HEK293 (cell line): ENCODE data around the gene FKBP14.

ENCODE experiments used
- CTCF ChIA-PET: fragments of 350-600 bp; formaldehyde crosslinking; extraction: SDS; loops from one replicate; lab custom pipeline; 2021; ENCODE audit warnings: antibody characterized with exemption; lab: Yijun Ruan, JAX
- POLR2A ChIA-PET: fragments of 300-600 bp; formaldehyde crosslinking; extraction: SDS; loops from one replicate; lab custom pipeline; 2020; ENCODE audit warnings: antibody characterized with exemption, inconsistent platforms; lab: Yijun Ruan, JAX
- H3K27ac ChIP-seq: fragments of 200-500 bp; sonication (Bioruptor generic); 2 replicates; pipeline ENCODE4 v1.5.1; 2014; ENCODE audit warnings: low read depth, low read length, control low read depth, inconsistent platforms; ENCODE audit errors: extremely low read depth
- H3K36me3 ChIP-seq, 2 experiments: fragments of 200-500 bp in 1 of 2; sonication (Bioruptor generic) in 1 of 2; 1 replicate in 1 of 2; 2 replicates in 1 of 2; pipeline ENCODE4 v1.5.1; 2014 to 2017; ENCODE audit warnings: inconsistent platforms in 2 of 2, low read length in 2 of 2; ENCODE audit not compliant: control insufficient read depth in 2 of 2, insufficient read depth in 1 of 2
- H3K4me1 ChIP-seq: fragments of 200-500 bp; sonication (Bioruptor generic); 2 replicates; pipeline ENCODE4 v1.5.1; 2014; ENCODE audit warnings: mild to moderate bottlenecking, low read length, inconsistent platforms; ENCODE audit not compliant: control insufficient read depth, insufficient read depth
- H3K4me3 ChIP-seq: 2 replicates; pipeline ENCODE4 v1.5.1; 2011; ENCODE audit warnings: low read depth, mild to moderate bottlenecking, control low read depth, low read length, moderate library complexity
- H3K9me3 ChIP-seq: fragments of 200-500 bp; sonication (Bioruptor generic); 2 replicates; pipeline ENCODE4 v1.5.1; 2014; ENCODE audit warnings: low read depth, low read length, inconsistent platforms; ENCODE audit not compliant: control insufficient read depth, insufficient read depth
- ATF2 ChIP-seq: fragments of 450-650 bp; formaldehyde crosslinking; IDR thresholded peaks from 2 replicates; pipeline ENCODE4 v1.5.1; 2016; ENCODE audit warnings: missing biosample characterization, missing genetic modification characterization, low read depth
- EGR2 ChIP-seq: fragments of 450-650 bp; formaldehyde crosslinking; IDR thresholded peaks from 2 replicates; pipeline ENCODE4 v1.5.1; 2016; ENCODE audit warnings: low read depth, missing biosample characterization, missing genetic modification characterization
- HIC1 ChIP-seq: fragments of 450-650 bp; formaldehyde crosslinking; IDR thresholded peaks from 2 replicates; pipeline ENCODE4 v1.5.1; 2016; ENCODE audit warnings: missing biosample characterization, missing genetic modification characterization
- HOXA7 ChIP-seq: sonication (generic); formaldehyde crosslinking; IDR thresholded peaks from 2 replicates; pipeline ENCODE4 v1.8.1; 2022; ENCODE audit warnings: missing genetic modification reagents, borderline replicate concordance
- SALL2 ChIP-seq: fragments of 450-650 bp; formaldehyde crosslinking; IDR thresholded peaks from 2 replicates; pipeline ENCODE4 v1.5.0; 2017; ENCODE audit warnings: missing biosample characterization, mild to moderate bottlenecking, missing genetic modification characterization, borderline replicate concordance
- ZBTB1 ChIP-seq: fragments of 450-650 bp; formaldehyde crosslinking; IDR thresholded peaks from 2 replicates; pipeline ENCODE4 v1.5.1; 2016; ENCODE audit warnings: missing biosample characterization, missing genetic modification characterization
- ZNF112 ChIP-seq: fragments of 450-650 bp; formaldehyde crosslinking; IDR thresholded peaks from 2 replicates; pipeline ENCODE4 v1.5.0; 2017; ENCODE audit warnings: missing biosample characterization, missing genetic modification characterization
- ZNF148 ChIP-seq: fragments of 450-650 bp; formaldehyde crosslinking; IDR thresholded peaks from 2 replicates; pipeline ENCODE4 v1.5.0; 2017; ENCODE audit warnings: missing biosample characterization, missing genetic modification characterization, borderline replicate concordance
- ZNF155 ChIP-seq: fragments of 450-650 bp; formaldehyde crosslinking; IDR thresholded peaks from 2 replicates; pipeline ENCODE4 v1.5.1; 2016; ENCODE audit warnings: missing biosample characterization, missing genetic modification characterization
- ZNF18 ChIP-seq: fragments of 450-650 bp; formaldehyde crosslinking; IDR thresholded peaks from 2 replicates; pipeline ENCODE4 v1.5.1; 2016; ENCODE audit warnings: missing biosample characterization, missing genetic modification characterization
- ZNF280C ChIP-seq: fragments of 450-650 bp; formaldehyde crosslinking; IDR thresholded peaks from 2 replicates; pipeline ENCODE4 v1.5.1; 2016; ENCODE audit warnings: missing biosample characterization, missing genetic modification characterization
- ZNF280D ChIP-seq: fragments of 450-650 bp; formaldehyde crosslinking; IDR thresholded peaks from 2 replicates; pipeline ENCODE4 v1.5.1; 2016; ENCODE audit warnings: missing biosample characterization, missing genetic modification characterization
- ZNF48 ChIP-seq: fragments of 450-650 bp; formaldehyde crosslinking; IDR thresholded peaks from 2 replicates; pipeline ENCODE4 v1.5.1; 2016; ENCODE audit warnings: missing biosample characterization, missing genetic modification characterization
- ZNF521 ChIP-seq: fragments of 450-650 bp; formaldehyde crosslinking; IDR thresholded peaks from 2 replicates; pipeline ENCODE4 v1.5.1; 2017; ENCODE audit warnings: missing biosample characterization, mild to moderate bottlenecking, missing genetic modification characterization
- ZNF560 ChIP-seq: fragments of 450-650 bp; formaldehyde crosslinking; IDR thresholded peaks from 2 replicates; pipeline ENCODE4 v1.5.1; 2017; ENCODE audit warnings: missing biosample characterization, missing genetic modification characterization, borderline replicate concordance
- ZNF571 ChIP-seq: fragments of 450-650 bp; formaldehyde crosslinking; IDR thresholded peaks from 2 replicates; pipeline ENCODE4 v1.5.0; 2017; ENCODE audit warnings: missing biosample characterization, missing genetic modification characterization
- ZNF645 ChIP-seq: fragments of 450-650 bp; formaldehyde crosslinking; IDR thresholded peaks from 2 replicates; pipeline ENCODE4; 2016; ENCODE audit warnings: missing biosample characterization, missing genetic modification characterization
- ZNF664 ChIP-seq: fragments of 450-650 bp; formaldehyde crosslinking; IDR thresholded peaks from 2 replicates; pipeline ENCODE4 v1.5.1; 2016; ENCODE audit warnings: missing biosample characterization, missing genetic modification characterization

FKBP14 gene

GRCh38 chr7:30034501-30034900, 8.0 kb upstream of the FKBP14 start:
- no peak for TF ChIP-seq EGR2 (tag by site-specific recombination)
- TF ChIP-seq, all 188 proteins: peak for 0
- POLR2A ChIA-PET, result no interaction called here
- CTCF ChIA-PET, result interaction anchor here (0.6 kb wide), 1 partner anchor 54 kb away, joined by 3 read pairs; no protein-coding TSS in a partner anchor

GRCh38 chr7:30032310-30033125, 6.0 kb upstream of the FKBP14 start:
- no peaks in the 10 kb centered on the region; a peak in 1 of 3 replicates for H3K36me3 ChIP-seq
- ChIA-PET POLR2A (no interaction called here), CTCF (interaction anchor here (0.9 kb wide), 1 partner anchor 30 kb away, joined by 4 read pairs; no protein-coding TSS in a partner anchor)
- H3K27ac ChIP-seq, result no peak overlapping the region
- no peaks in the 10 kb centered on the region for H3K9me3 ChIP-seq
- TF ChIP-seq ZNF645 (no peak), ZNF571 (tag by site-specific recombination) (no peak), ZNF18 (tag by site-specific recombination) (no peak), HOXA7 (CRISPR knock-in tag) (no peak), ZNF664 (no peak), ZNF280C (tag by site-specific recombination) (no peak), ZBTB1 (tag by site-specific recombination) (no peak), ZNF155 (tag by site-specific recombination) (no peak), ZNF112 (tag by site-specific recombination) (no peak), HIC1 (tag by site-specific recombination) (no peak), ZNF521 (tag by site-specific recombination) (no peak), ZNF148 (tag by site-specific recombination) (no peak), ZNF280D (no peak), SALL2 (no peak), ZNF48 (tag by site-specific recombination) (no peak), ZNF560 (tag by site-specific recombination) (no peak), ATF2 (tag by site-specific recombination) (no peak)
- TF ChIP-seq, all 188 proteins: peak for 0
- Histone ChIP-seq H3K4me3 (no peak overlapping the region), H3K4me1 (peaks cover 9% of the 10 kb centered on the region)

More at GRCh38 chr7:30034501-30034900, 8.0 kb upstream of the FKBP14 start:
- H3K4me1 ChIP-seq, result peaks cover 9% of the 10 kb centered on the region
- H3K27ac ChIP-seq, result no peak overlapping the region
- H3K9me3 ChIP-seq, result no peaks in the 10 kb centered on the region
- no peak overlapping the region for H3K4me3 ChIP-seq
- no peaks in the 10 kb centered on the region; a peak in 1 of 3 replicates for H3K36me3 ChIP-seq
